Measurements from ENCODE around the gene PARVA.

The PARVA gene

GRCh38 chr11:12503886-12504285 lies 126.5 kb downstream of the PARVA start:
- H3K9me3 ChIP-seq (ENCODE audit: control insufficient read depth, insufficient read depth, low read length) = no peaks in the 10 kb centered on the region
- H3F3A ChIP-seq (ENCODE audit: control insufficient read depth, insufficient read depth) = no peaks in the 10 kb centered on the region
- H3K9me2 ChIP-seq (replicated peaks; ENCODE audit: control insufficient read depth, low read length) = no peaks in the 10 kb centered on the region
- no peak overlapping the region for H3K4me3 ChIP-seq (ENCODE audit: low read length)
- no peaks in the 10 kb centered on the region for H3K79me2 ChIP-seq (ENCODE audit: control insufficient read depth, low read length)
- no peaks in the 10 kb centered on the region for H3K36me3 ChIP-seq (ENCODE audit: control insufficient read depth, low read length)
- H3K27me3 ChIP-seq (ENCODE audit: control insufficient read depth, low read length) = no peaks in the 10 kb centered on the region
- H3K4me1 ChIP-seq (ENCODE audit: control insufficient read depth, low read length) = no peaks in the 10 kb centered on the region
- H3K4me2 ChIP-seq (ENCODE audit: low read length) = no peak overlapping the region
- H3K27ac ChIP-seq (ENCODE audit: low read depth, low read length) = no peak overlapping the region
- H4K20me1 ChIP-seq (ENCODE audit: control insufficient read depth, insufficient read depth, low read depth, low read length) = no peaks in the 10 kb centered on the region
- TF ChIP-seq EZH2phosphoT487 (IDR thresholded peaks at IDR 0.05; ENCODE audit: borderline replicate concordance, low read length) (no peak), CTCF (IDR thresholded peaks at IDR 0.05; ENCODE audit: low read depth, low read length, poor library complexity, severe bottlenecking) (no peak)

- no peaks in the 10 kb centered on the region for H3K36me3 ChIP-seq (ENCODE audit: control insufficient read depth, low read length)
- no peaks in the 10 kb centered on the region for H3F3A ChIP-seq (ENCODE audit: control insufficient read depth, insufficient read depth)
- TF ChIP-seq CTCF (IDR thresholded peaks at IDR 0.05; ENCODE audit: low read depth, low read length, poor library complexity, severe bottlenecking) (no peak), EZH2phosphoT487 (IDR thresholded peaks at IDR 0.05; ENCODE audit: borderline replicate concordance, low read length) (no peak)
- no peak overlapping the region for H3K27ac ChIP-seq (ENCODE audit: low read depth, low read length)
- H3K9me2 ChIP-seq (replicated peaks; ENCODE audit: control insufficient read depth, low read length) = no peaks in the 10 kb centered on the region
- no peaks in the 10 kb centered on the region for H3K27me3 ChIP-seq (ENCODE audit: control insufficient read depth, low read length)
- no peaks in the 10 kb centered on the region for H3K9me3 ChIP-seq (ENCODE audit: control insufficient read depth, insufficient read depth, low read length)
- H3K4me3 ChIP-seq (ENCODE audit: low read length) = no peak overlapping the region
- H3K4me1 ChIP-seq (ENCODE audit: control insufficient read depth, low read length) = no peaks in the 10 kb centered on the region
- no peaks in the 10 kb centered on the region for H4K20me1 ChIP-seq (ENCODE audit: control insufficient read depth, insufficient read depth, low read depth, low read length)
- H3K79me2 ChIP-seq (ENCODE audit: control insufficient read depth, low read length) = no peaks in the 10 kb centered on the region
- H3K4me2 ChIP-seq (ENCODE audit: low read length) = no peak overlapping the region
Measured at GRCh38 chr11:12505183-12505582, 127.8 kb downstream of the PARVA start.

- no peaks in the 10 kb centered on the region for H3K27me3 ChIP-seq (ENCODE audit: control insufficient read depth, low read length)
- H3K9me2 ChIP-seq (replicated peaks; ENCODE audit: control insufficient read depth, low read length) = no peaks in the 10 kb centered on the region
- H3K4me2 ChIP-seq (ENCODE audit: low read length) = no peak overlapping the region
- H3F3A ChIP-seq (ENCODE audit: control insufficient read depth, insufficient read depth) = no peaks in the 10 kb centered on the region
- H3K4me3 ChIP-seq (ENCODE audit: low read length) = no peak overlapping the region
- no peaks in the 10 kb centered on the region for H4K20me1 ChIP-seq (ENCODE audit: control insufficient read depth, insufficient read depth, low read depth, low read length)
- no peak for TF ChIP-seq EZH2phosphoT487 (IDR thresholded peaks at IDR 0.05; ENCODE audit: borderline replicate concordance, low read length)
- TF ChIP-seq CTCF (IDR thresholded peaks at IDR 0.05; ENCODE audit: low read depth, low read length, poor library complexity, severe bottlenecking) = no peak
- no peaks in the 10 kb centered on the region for H3K9me3 ChIP-seq (ENCODE audit: control insufficient read depth, insufficient read depth, low read length)
- no peaks in the 10 kb centered on the region for H3K36me3 ChIP-seq (ENCODE audit: control insufficient read depth, low read length)
- no peaks in the 10 kb centered on the region for H3K79me2 ChIP-seq (ENCODE audit: control insufficient read depth, low read length)
- H3K4me1 ChIP-seq (ENCODE audit: control insufficient read depth, low read length) = no peaks in the 10 kb centered on the region
- no peak overlapping the region for H3K27ac ChIP-seq (ENCODE audit: low read depth, low read length)
Measured at GRCh38 chr11:12506404-12506921, 129.1 kb downstream of the PARVA start.
